Islet precursor cell (in vitro differentiated cells): ENCODE data around the gene SLC13A5.
"Not testable (repeated sequence)": the region's sequence is repeated elsewhere in the genome, so short reads cannot be mapped to it uniquely, and the experiment has no call there.

Experiments used
- DNase-seq: peaks from one replicate; pipeline ENCODE4 v3.0.0-alpha.2; 2018

Gene SLC13A5

DNA sequence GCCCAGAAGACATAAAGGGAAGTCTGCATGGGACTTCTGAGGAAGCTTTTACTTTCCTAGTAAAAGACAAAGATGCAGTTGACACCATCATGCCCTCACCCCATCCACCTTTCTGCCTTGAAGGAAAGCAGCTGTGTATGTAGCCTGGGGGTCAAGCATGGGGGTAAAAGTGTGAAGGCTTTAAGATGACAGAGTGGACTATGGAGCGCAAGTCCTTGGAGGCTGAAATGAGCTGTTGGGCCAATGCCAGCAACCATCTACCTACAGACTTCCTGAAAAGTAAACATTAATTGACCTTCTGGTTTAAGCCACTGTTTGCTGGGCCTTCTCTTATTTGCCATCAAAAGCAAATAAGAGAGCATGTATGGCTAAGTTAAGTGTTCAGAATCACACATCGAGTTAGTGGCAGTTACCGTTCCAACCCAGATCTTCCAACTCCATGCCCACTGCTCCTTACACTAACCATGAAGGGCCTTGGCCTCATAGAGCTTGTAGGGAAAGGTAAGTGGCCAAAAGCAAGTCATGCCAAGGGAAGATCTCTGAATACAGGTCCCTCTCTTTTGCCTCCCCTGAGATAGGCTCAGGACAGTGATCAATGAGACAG, 30.0 kb downstream of the SLC13A5 start:
- DNase-seq = no peak

DNA sequence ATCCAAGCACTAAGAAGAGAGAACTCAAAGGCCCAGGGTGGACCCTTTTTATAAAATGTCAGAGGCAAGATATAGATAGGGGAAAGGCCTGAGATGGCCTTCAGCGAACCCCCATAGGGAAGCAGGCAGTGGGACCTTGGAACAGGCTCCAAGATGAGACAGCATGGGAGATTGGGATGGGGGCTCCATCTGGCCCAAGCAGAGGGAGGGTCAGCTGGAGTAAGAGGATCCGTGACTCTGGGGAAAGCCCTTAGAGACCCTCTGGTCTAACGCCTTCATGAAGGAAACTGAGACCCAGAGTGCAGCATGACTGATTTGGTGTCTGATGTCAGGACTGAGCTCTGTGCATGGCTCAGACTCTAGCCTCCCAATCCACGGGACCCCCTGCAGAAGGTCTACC, 30.8 kb downstream of the SLC13A5 start:
- no peak for DNase-seq

DNA sequence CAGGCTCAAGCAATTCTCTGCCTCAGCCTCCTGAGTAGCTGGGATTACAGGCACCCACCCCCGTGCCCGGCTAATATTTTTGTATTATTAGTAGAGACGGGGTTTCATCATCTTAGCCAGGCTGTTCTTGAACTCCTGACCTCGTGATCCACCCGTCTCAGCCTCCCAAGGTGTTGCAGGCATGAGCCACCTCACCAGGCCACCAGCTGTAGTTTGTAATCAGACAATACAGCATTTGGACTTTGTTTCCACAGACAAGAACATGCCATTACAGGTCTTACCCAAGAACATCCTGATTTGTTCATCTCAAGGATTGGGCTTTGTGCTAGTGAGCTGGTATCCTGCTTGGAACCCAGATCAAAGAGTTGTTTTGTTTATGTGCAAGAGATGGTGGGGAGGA, 31.5 kb downstream of the SLC13A5 start:
- DNase-seq = no peak

DNA sequence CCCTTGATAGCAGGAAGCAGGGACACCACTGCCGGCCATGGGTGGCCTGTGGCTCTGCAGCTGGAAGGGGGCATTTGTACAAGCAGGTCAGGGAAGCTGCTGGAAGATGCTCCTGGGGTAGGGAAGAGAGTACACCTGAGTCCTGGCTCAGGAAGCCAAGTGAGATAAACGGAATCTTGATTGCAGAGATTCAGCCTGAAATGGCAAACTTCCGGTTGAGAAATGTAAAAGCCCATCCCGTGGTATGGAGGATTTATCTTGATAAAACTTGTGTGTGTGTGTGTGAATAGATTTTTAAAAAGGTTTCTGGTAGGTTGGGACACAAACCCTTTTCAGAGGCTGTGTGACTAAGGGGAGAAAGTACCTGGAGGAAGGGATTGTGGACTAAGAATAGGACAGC, 32.0 kb downstream of the SLC13A5 start:
- DNase-seq = no peak

DNA sequence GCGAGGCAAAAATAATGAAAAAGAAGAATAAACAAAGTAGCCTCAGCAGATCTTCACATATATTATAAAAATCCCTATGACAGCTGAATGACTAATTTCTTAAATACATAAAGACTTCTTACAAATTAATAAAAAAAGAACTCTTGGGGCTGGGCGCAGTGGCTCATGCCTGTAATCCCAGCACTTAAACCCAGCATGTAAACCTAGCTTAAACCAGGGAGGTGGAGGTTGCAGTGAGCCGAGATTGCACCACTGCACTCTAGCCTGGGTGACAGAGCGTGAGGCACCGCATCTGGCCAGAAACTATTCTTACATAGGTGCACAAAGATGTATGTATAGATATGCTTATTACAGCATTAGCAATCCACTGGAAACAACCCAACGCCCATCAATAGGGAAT, 33.9 kb downstream of the SLC13A5 start:
- DNase-seq = no peak

DNA sequence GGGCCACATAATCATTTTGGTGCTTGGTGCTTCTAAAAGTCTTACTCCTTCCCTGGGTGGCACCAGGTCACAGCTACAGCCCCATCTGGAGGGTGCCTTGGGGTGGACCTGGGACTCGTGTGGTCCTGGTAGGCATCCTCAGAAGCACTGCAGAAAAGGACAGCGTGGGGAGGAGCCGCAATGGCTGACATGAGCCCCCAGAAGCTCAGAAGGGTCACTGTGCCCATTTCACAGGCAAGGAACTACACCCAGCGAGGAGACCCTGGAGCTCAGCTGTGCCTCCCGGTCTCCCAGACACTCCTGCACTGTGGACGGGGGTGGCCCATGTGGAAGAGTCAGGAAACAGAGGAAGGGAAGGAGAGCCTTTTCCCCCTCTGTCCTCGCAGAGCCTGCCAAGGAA, 35.2 kb downstream of the SLC13A5 start:
- no peak for DNase-seq

DNA sequence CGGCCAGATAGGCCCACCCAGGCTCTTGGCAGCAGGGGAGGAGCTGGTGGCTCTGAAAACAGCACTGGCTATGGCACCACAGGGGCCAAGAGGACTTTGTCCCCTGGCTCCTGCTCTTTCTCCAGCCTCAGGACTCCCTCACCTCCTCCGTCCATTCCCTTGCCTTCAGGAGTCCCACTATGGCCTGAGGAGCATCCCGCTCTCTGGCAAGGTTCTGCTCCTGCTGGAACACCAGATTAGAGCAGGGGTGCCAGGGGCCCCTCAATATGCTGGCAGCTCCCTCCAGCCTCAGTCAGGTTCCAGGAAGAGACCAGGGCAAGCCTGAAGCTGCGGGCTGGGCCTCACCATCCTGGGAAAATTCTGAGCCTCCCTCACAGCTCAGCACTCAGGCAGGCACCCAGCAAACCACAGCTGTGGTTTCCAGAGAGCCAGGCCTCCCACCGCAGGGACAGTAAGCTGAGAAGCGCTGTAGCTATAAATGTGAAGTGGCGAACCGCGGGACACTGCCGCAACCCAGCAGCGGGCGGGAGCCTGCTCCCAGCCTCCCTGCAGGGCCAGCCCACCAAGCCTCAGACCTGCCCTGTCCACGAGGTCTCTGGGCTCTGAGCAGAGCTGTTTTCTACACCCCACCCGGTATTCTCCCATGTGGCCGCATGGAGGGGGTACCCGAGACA, 35.9 kb downstream of the SLC13A5 start:
- DNase-seq = no peak

DNA sequence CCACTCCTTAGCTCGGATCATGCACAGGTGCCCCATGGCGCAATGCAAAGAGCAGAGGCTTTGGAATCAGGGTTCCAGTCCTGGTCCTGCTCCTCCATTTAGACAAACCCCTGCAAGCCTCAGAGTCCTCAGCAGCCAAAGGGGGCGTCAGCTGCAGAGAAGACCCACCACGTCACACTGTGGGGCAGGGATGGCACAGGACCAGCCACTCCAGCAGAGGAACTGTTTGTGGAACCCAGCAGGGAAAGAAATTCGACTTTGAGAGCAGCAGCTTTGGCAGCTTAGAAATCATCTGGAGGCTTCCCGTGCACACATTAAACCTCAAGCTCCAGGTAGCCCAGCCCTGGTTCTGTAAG, 36.4 kb downstream of the SLC13A5 start:
- DNase-seq = no peak

DNA sequence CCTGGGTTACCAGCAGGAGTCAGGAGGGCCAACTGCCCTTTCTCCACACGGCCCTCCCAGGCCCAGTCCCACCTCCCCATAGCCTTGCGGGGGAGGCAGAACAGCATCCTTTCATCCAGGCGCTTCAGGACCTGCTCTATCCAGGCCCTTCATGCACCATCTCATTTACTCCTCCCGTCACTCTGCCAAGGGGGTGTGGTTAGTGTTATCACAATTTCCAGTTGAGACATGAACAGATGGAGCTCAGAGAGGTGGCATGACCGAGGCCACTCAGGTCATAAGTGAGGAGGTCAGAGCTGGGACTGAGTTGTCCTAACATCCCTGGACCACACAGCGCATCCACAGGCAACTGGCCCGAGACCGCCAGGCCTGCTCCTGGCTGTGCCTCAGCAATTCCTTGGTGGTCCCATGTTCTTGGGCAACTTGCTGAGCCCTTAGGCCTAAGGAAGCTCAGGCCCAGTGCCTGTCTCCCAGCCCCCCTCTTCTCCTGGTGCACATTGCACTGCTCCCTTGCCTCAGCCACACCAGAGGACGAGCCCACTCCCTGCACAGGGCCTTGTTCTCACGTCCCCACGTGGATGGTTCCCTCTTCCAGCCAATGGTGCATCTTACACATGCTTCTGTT, 37.9 kb downstream of the SLC13A5 start:
- DNase-seq = no peak

DNA sequence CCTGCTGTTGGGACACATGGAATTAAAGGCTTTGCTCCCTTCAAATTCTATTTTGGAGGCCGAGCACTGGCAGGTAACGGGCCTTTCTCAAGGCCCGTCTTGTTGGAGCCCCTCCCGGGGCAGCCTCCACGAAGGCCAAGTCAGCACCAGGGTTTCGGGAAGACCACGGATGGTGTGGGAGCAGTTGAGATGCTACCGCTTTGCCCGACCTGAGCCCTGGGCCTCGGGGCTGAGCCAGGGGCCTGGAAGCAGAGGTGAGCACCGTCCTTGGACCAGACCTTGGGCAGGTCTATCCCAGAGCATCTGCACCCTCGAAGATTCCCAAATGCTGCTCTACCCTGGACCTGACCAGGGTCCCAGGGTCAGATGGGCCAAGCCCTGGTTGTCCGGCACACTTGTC, 38.6 kb downstream of the SLC13A5 start:
- no peak for DNase-seq

DNA sequence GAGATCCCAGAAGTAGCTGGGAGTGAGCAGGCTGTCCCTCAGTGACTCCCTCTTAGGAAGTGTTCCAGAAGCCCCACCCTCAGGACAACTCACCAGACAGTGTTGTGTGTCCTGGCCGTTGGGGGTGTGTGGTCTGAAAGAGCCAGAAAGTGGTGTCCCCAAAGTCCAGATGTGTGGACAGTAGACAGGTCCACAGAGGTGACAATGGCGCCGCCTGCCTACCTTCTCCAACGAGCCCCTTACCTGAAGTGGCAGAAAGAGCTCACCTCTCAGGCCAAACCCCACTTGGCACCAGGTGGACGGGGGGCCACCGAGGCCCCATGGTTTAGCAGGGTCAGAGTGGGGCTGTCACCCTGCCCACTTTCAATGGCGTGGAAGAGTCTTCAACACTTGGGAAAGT, 41.7 kb downstream of the SLC13A5 start:
- DNase-seq = peak; percentile 49

DNA sequence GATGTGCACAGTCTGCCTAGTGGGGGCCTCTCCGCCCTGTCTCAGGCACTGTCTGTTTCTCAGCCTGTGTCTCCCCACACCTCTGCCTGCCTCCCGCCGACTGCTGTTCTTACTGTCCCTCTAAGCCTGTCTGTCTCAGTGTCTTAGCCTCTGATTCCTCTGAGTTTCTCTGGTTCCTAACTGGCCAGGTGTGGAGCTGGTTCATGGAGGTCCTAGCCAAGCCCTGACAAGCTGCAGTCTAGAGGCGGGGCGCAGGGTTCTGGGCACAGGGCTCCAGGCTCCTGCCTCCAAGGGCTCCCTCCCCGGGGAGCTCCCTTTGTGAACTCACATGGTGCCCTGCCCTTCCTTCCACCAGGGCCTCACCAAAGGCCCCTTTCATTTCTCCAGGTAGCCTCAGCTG, 42.2 kb downstream of the SLC13A5 start:
- peak; percentile 51 for DNase-seq

DNA sequence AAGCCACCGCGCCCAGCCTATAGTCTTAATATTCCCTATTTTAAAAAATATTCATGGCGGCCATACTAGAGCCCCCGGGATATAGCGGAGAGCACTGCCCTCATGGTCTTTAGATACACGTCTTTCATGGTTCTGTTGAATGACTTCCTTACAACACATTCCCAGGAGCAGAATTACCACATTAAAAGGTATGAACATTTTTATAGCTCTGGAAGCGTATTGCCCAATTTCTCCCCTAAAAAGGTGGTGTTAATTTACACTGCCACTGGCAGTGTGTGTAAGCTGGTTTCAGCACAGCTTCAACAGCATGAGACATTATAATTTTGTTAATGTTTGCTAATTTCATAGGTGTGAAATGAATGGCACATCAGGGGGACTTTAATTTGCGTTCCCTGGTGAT, 42.6 kb downstream of the SLC13A5 start:
- no peak for DNase-seq

DNA sequence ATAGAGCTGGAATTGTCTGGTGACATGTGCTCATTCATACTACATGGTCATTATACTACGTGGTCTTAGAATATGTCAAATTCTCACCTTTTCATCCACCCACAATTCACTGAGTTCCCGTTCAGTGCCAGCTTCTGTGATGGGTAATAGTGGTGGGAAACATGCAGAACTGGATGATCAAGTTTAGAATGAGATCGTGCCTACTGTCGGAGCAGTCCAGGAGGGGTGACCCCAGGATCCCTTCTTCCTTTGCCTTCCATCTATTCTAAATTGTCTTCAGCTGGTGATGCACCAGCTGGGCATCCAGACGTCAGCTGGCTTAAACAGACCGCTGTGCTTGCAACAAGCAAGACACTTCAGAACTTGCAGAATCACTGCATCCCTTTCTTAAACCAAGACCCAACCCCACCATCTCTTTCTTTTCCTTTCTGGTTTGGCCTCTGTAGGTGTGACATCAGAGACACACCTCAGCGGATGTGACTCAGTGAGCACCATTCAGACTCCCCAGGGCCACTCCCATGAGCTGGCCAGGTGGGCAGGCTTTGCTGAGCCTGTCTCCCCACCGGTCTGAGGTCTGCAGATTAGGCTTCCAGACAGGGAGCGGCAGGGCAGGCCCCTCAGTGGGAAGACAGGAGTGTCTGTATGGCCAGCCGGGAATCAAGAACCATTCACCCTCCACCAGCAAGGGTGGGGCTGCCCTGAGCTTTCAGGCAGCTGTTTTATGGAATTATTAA, 43.5 kb downstream of the SLC13A5 start:
- DNase-seq = peak; percentile 87

DNA sequence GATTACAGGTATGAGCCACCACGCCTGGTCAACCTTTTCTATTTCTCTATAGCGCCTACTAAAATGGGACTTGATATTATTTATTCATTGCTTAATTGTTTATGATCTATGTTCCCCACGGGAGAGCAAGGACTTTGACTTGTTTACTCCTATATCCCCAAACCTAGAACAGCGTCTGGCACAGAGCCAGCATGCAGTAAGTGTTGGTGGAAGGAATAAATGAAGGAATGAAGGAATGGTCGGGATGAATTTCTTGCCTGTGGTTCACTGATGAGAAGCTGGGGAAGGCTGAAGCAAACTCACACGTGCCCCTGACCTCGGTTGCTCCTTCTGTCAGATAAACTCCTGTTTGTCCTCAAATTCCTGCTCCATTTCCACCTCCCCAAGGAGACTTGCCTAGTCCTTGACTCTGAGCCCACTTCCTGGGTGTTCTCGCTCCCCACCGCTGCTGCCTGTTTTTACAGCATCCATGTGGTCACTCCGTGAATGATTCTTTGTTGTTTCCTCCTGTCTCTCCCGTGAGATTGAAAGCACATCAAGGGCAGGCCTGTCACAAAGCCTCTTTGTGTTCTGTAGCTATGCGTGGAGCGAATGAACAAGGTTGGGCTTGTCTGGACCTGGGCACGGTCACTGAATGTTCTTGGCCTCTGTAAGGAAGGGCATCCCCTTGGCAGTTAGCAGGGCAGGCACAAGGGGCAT, 44.3 kb downstream of the SLC13A5 start:
- peak; percentile 61 for DNase-seq

DNA sequence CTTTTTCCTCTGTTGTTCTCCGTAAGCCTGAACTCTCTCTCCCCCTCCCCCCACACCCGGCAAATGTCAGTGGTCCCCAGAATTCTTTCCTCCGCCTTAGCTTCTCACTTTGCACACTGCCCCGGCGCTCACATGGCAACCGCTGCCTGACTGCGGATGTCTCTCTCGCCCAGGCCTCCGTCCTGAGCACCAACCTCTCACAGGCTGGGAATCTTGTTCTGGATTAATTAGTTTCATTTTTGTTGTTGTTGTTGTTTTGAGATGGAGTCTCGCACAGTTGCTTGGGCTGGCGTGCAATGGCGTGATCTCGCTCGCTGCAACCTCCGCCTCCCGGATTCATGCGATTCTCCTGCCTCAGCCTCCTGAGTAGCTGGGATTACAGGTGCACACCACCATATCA, 45.0 kb downstream of the SLC13A5 start:
- DNase-seq = no peak

DNA sequence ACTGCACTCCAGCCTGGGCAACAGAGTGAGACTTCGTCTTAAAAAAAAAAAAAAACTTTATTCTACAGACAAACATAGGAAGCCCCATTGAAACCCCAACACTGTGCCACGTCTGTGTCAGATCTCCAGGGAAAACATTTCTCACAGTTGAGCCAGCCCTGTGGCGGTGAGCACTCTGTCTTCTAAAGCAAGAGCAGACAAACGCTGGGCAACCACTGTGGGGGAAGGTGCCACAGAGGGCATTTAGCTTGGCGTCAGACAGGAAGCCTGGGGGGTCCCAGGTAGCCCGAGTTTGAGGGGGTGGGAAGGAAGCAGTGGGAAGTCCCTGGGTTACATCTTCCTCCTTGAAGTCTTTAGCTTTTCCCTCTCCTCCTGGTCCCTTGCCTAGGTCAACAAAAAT, 45.7 kb downstream of the SLC13A5 start:
- DNase-seq = peak; percentile 47

DNA sequence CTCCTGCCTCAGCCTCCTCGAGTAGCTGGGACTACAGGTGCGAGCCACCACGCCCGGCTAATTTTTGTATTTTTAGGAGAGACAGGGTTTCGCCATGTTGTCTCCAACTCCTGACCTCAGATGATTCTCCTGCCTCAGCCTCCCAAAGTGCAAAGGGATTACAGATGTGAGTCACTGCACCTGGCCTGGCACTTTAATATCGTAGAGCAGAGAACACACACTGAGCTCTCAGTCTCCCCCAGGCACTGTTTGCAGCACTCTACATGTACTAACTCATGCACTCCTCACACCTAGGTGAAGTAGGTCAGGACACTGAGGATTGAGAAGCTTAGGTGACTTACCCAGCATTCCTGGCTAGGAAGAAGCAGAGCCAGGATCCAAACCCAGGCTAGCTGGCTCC, 46.6 kb downstream of the SLC13A5 start:
- DNase-seq = peak; percentile 52

DNA sequence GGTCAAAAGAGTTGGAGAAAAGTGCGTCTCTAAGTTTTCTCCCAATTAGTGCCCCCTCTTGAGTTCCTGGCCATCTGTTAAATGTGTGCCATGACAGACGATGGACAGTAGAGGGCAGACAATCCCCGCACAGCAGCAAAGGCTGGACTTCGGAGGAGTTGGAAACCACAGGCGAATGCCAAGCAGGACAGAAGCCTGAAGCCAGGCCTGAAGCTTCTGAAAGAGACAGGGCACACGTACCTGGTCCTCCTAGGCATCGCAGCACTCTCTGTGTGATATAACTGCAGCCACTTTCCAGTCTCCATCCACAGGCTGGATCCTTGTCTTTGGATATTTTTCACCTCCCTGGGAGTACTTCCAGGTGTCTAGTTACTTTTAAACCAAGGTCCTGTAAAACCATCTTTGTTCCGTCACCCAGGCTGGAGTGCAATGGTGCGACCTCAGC, 47.1 kb downstream of the SLC13A5 start:
- peak; percentile 94 for DNase-seq

DNA sequence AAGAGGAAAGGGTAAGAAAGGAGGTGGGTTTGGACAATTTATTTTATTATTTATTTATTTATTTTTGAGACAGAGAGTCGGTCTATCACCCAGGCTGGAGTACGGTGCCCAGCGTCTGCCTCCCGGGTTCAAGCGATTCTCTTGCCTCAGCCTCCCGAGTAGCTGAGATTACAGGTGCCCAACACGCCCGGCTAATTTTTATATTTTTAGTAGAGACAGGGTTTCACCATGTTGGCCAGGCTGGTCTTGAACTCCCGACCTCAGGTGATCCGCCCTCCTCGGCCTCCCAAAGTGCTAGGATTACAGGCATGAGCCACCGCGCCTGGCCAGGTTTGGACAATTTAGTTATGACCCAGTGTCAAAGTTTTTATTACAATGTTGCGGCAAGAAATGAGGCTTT, 50.0 kb downstream of the SLC13A5 start:
- not testable (repeated sequence) for DNase-seq

DNA sequence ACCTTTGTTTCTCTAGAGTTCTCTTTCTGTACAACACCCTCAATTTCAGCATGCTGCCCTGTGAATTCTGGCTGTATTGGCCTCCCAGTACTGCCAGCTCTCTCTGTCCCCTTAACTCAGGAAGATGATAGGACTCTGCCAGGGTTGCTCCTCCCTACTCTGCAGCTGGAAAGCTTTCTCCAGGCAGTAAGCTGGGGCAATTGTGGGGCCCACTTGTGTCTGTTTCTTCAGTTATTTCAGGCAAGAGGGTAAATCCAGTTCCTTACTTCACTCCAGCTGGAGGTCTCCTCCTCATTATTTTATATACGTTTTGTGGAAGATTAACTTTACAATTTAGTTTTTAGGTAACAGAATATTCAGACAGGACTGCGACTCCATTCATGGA, 51.7 kb downstream of the SLC13A5 start:
- no peak for DNase-seq

DNA sequence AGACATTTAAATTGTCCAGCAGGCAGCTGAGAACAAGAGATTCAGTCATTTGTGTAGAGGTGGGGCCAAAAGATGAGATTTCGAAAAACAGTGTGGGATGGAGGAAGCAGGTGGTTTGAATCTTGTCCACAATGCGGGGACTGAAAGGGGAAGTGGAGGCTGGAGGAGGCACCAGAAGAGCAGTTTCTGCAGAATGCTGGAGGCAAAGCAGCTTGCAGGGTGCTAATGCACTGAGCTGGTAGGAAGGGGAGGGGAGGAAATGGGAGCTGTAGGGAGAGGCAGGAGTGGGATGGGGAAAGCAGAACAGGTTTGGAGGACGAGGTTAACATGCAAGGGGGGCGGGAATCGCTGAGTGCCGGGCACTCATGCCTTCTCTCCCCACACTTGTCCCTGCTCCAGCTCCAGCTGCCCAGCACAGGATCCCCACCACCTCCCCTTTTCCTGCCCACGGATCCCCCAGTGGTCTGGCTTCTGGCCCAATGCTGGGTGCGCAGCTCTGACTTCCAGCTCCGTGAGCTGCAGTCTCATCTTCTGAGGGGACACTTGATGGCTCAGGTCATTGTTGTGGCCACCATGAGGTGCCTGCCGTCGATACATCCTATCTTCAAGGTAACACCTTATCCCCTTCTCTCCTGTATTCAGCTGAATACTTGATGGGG, 52.2 kb downstream of the SLC13A5 start:
- DNase-seq = peak; percentile 44

DNA sequence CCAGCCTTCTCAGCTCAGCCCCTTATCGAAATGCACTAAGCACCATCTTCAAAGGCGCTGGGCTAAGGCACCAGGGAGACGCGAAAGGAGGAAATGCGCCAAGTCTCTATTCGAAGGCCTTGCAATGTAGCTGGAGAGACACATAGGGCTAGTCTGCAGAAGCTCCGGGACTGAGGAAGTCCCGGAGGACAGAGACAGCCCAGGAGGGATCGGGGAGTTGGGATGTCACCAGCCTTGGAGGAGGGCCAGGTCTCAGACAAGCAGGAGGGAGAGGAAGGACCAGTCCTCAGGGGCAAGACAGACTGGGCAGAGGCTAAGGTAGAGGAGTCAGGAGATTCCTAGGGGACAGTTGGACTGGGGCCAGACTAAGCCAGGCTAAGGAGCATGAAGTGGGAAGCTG, 53.1 kb downstream of the SLC13A5 start:
- DNase-seq = peak; percentile 53
